IPS-11a (cell line): ENCODE data around the gene SDF2L1.
"Not testable (repeated sequence)": the region's sequence is repeated elsewhere in the genome, so short reads cannot be mapped to it uniquely, and the experiment has no call there.

Experiments
- H3K4me3 ChIP-seq: one replicate; pipeline ENCODE4 v1.5.1; 2013; ENCODE audit warnings: low read depth, low read length, control low read depth

SDF2L1 gene

DNA sequence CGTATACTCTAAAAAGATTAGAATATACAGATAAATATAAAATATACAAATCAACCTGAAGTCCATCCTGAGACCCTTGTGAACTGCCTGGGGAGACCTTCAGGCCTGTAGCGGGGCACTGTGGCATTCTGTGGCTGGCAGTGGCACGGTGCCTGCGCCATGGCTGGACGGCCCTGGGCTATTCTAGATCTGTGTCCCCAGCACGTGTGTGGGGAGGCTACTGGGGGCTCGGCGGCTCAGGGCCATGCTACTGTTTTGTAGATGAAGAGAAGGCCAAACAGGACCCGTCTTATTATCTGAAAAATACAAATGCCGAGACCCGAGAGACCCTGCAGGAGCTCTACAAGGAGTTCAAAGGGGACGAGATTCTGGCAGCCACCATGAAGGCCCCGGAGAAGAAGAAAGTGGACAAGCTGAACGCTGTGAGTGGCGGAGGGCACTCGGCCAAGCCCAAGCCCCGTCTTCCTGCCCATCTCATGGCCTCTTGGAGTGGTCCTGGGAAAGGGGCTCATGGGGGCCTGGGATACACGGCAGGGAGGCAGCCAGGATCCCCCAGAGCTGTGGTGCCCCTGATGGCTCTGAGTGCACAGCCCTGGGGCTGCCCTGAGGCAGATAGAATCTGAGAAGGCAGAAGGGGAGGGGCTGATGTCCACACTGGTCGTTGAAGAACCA lies 42.5 kb downstream of the SDF2L1 start:
- H3K4me3 ChIP-seq, result no peak overlapping the region

GRCh38 chr22:21685164-21685513 lies 43.0 kb downstream of the SDF2L1 start:
- H3K4me3 ChIP-seq, result no peak overlapping the region

DNA sequence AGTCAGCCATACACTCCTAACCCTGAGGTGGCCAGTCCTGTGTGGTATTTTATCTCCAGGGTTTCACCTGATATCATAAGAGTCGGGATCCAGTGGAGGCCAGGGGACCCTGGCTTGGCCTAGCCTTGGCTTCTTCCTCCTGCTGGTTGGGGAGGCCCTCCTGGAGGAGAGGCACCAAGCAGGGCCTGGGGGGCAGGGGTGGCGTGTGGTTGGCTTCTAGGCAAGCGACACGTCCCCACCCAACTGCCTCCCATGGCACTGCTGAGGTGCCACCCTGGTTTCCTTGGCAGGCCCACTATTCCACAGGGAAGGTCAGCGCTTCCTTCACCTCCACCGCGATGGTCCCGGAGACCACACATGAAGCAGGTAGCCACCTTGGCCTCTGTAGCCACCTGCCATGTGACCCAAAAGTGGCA lies 44.1 kb downstream of the SDF2L1 start:
- no peak overlapping the region for H3K4me3 ChIP-seq

GRCh38 chr22:21686634-21687393 lies 44.7 kb downstream of the SDF2L1 start:
- no peak overlapping the region for H3K4me3 ChIP-seq

DNA sequence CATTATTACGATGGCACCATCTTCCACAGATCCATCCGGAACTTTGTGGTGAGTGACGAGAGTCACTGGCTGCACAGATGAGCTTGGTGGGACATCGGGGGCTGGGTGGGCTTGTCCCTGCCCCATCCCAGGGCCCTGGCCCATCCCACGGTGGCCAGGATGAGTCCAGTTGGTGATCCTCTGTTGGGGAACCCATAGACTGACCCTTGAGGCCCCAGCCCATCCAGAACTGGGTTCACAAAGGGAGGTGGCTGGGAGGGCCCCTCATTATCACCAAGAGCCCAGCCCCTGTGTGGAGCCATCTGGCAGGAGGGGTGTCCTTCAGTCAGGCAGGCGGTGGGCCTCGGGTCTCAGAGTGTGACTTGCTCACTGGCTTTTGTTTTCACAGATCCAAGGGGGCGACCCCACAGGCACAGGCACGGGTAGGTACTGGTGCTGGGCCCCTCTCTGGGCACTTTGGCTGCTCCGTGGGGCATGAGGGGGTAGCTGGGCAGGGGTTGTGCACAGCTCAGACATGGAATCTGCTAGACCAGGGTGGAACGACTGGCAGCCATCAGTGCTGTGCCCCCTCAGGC lies 45.7 kb downstream of the SDF2L1 start:
- H3K4me3 ChIP-seq, result no peak overlapping the region

- H3K4me3 ChIP-seq, result no peak overlapping the region
Observed at GRCh38 chr22:21688341-21688705, 46.2 kb downstream of the SDF2L1 start.

DNA sequence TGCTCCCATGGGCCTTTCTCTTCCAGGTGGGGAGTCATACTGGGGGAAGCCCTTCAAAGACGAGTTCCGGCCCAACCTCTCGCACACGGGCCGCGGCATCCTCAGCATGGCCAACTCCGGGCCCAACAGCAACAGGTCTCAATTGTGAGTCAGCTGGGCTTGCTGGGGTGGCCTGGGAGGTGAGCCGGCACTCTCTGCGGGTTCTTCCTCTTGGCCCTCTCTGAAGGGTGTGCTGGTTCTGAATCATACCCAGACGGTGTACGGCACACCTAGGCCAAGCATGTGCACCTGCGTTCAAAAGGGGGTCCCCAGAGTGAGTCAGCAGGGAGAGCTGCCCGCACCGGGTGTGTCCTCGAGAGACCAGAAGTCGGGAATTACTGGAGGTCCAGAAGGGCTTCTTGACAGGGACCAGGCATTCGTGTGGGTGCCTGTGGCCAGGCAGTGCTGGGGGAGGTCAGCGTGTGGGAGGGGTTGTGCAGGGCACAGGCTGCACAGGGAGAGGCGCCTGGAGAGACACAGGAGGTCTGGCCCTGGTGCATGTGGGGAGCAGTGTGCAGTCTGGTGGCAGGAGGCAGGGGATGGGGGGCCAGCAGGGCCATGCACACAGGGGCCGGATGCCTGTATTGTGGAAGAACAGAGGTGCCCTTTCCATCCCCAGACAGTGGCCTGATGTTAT lies 46.7 kb downstream of the SDF2L1 start:
- no peak overlapping the region for H3K4me3 ChIP-seq

GRCh38 chr22:21690401-21690801 lies 48.3 kb downstream of the SDF2L1 start:
- H3K4me3 ChIP-seq, result no peak overlapping the region

- no peak overlapping the region for H3K4me3 ChIP-seq
Observed at GRCh38 chr22:21691816-21692215, 49.7 kb downstream of the SDF2L1 start.

DNA sequence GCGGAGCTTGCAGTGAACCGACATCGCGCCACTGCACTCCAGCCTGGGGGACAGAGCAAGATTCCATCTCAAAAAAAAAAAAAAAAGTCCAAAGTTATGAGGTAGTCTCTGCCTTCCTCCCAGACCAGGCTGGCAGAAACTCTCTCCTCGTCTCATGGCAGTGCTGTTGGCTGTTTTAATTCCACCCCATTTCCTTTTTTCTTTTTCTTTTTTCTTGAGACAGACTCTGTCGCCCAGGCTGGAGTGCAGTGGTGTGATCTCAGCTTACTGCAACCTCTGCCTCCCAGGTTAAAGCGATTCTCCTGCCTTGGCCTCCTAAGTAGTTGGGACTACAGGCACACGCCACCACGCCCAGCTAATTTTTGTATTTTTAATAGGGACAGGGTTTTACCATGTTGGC lies 50.8 kb downstream of the SDF2L1 start:
- not testable (repeated sequence) for H3K4me3 ChIP-seq

DNA sequence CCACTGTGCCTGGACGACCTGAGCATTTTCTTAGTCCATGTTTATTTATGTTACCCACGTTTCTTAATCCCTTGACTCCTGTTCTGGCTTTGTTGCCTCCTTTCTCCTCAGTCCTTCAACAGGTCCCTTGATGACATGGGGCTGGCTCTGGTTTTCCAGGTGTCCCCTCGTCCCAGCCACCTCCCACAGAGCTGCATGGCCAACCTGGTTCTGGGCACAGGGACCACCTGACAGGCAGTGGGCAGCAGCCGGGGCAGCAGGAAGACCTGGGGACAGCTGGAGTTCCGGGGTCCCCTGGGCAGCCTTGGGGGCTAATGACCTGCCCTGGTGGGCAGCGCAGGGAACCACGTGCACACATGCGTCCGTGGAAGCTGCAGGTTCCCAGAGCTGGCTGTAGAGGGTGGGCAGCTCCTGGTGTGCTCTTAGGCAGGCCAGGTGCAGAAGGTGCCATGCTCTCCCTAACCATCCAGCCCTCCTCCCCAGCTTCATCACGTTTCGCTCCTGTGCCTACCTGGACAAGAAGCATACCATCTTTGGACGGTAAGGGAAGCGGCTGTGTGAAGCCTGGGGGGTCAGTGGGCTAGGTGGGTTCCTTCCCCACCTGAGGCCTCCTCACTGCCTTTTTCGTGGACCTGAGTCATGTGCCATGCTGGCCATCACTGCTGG lies 51.4 kb downstream of the SDF2L1 start:
- no peak overlapping the region for H3K4me3 ChIP-seq
